RWPE1 (cell line): ENCODE data around the gene PEAR1.

ENCODE experiments used
- CTCF ChIA-PET: fragments of 350-600 bp; sonication (Branson Sonifier 250); formaldehyde crosslinking; extraction: SDS; loops from one replicate; lab custom pipeline; 2021; lab: Yijun Ruan, JAX
- POLR2A ChIA-PET: fragments of 400-600 bp; formaldehyde crosslinking; extraction: SDS; loops from one replicate; lab custom pipeline; 2020; ENCODE audit warnings: antibody characterized with exemption; ENCODE audit not compliant: low non-redundant PET; lab: Yijun Ruan, JAX
- DNase-seq: peaks from one replicate; pipeline ENCODE4 v3.0.0; 2012; ENCODE audit warnings: low spot score
- H3K27ac ChIP-seq: fragments of 450-650 bp; 2 replicates; pipeline ENCODE4 v1.5.1; 2017
- TF ChIP-seq, protein P1 (sequence below): fragments of 450-650 bp; conservative IDR thresholded peaks from 2 replicates; pipeline ENCODE4 v1.5.1; 2017; ENCODE audit warnings: low read depth, mild to moderate bottlenecking

PEAR1 gene

GRCh38 chr1:156938813-156939212 lies 45.3 kb downstream of the PEAR1 start:
- no peak for DNase-seq
- TF ChIP-seq, protein P1, sequence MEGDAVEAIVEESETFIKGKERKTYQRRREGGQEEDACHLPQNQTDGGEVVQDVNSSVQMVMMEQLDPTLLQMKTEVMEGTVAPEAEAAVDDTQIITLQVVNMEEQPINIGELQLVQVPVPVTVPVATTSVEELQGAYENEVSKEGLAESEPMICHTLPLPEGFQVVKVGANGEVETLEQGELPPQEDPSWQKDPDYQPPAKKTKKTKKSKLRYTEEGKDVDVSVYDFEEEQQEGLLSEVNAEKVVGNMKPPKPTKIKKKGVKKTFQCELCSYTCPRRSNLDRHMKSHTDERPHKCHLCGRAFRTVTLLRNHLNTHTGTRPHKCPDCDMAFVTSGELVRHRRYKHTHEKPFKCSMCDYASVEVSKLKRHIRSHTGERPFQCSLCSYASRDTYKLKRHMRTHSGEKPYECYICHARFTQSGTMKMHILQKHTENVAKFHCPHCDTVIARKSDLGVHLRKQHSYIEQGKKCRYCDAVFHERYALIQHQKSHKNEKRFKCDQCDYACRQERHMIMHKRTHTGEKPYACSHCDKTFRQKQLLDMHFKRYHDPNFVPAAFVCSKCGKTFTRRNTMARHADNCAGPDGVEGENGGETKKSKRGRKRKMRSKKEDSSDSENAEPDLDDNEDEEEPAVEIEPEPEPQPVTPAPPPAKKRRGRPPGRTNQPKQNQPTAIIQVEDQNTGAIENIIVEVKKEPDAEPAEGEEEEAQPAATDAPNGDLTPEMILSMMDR = no peak
- ChIA-PET POLR2A (no interaction called here), CTCF (no interaction called here)
- no peak overlapping the region for H3K27ac ChIP-seq

DNA sequence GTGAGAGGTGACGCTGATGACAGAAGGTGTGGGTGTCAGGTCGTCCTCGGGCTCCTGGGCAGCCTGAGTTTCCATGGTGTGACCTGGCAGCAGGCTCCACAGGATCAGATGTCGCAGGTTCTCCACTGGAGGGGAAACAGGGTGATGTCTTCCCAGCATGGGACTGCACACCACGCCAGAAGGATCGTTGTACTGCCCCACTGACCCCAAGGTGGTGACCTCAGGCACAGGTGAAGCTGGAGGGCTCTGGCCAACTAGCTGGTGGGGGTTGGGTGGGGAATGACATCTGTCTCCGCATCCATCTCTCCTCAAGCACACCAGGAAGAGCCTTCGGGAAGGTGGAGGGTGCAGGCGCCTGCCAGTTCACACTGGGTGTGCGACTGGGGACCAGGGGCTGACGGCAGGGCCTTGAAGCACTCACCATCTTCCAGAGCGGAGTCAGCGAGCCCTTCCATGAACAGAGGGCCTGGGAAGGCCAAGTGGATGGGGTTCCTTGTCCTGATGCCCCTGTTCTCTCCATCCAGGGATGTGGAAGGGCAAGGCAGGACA lies 46.3 kb downstream of the PEAR1 start:
- H3K27ac ChIP-seq = no peak overlapping the region
- TF ChIP-seq, protein P1 = no peak
- POLR2A ChIA-PET = no interaction called here
- DNase-seq = no peak
- CTCF ChIA-PET = interaction anchor here (0.5 kb wide), 1 partner anchor 23 kb away, joined by 7 read pairs; no protein-coding TSS in a partner anchor

- TF ChIP-seq, protein P1 = no peak
- ChIA-PET POLR2A (no interaction called here), CTCF (interaction anchor here (1.4 kb wide), 1 partner anchor 14 kb away, joined by 3 read pairs; no protein-coding TSS in a partner anchor)
Observed at GRCh38 chr1:156941675-156942074, 48.2 kb downstream of the PEAR1 start.

GRCh38 chr1:156942176-156942575 lies 48.7 kb downstream of the PEAR1 start:
- CTCF ChIA-PET = interaction anchor here (0.6 kb wide), 1 partner anchor 126 kb away, joined by 3 read pairs; no protein-coding TSS in a partner anchor
- no peak for DNase-seq
- POLR2A ChIA-PET = no interaction called here

More at GRCh38 chr1:156941675-156942074, 48.2 kb downstream of the PEAR1 start:
- no peak for DNase-seq
- no peak overlapping the region; the same call in 1 of the 2 replicates for H3K27ac ChIP-seq

DNA sequence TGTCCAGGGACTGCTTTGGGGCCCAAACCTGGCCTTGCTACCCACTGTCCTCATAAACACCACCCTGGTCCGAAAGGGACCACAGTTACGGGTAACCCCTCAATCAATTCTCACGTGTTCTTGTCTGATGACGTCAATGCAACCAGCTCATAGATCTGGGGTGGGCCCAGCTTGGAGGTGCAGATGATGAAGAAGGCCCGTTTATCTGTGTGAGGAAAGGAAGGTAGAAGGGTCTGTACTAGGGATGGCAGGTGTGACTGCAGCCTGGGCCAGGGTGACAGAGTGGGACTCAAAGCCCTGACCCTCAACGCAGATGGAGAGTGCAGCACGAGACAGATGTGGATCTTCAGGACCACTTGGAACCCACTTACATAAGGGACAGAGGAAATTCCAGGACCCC lies 49.1 kb downstream of the PEAR1 start:
- CTCF ChIA-PET = interaction anchor here (0.6 kb wide), 1 partner anchor 127 kb away, joined by 3 read pairs; no protein-coding TSS in a partner anchor
- no peak overlapping the region for H3K27ac ChIP-seq
- no peak for DNase-seq
- POLR2A ChIA-PET = no interaction called here
- TF ChIP-seq, protein P1 = no peak

More at GRCh38 chr1:156942176-156942575, 48.7 kb downstream of the PEAR1 start:
- TF ChIP-seq, protein P1 = no peak
- no peak overlapping the region for H3K27ac ChIP-seq

DNA sequence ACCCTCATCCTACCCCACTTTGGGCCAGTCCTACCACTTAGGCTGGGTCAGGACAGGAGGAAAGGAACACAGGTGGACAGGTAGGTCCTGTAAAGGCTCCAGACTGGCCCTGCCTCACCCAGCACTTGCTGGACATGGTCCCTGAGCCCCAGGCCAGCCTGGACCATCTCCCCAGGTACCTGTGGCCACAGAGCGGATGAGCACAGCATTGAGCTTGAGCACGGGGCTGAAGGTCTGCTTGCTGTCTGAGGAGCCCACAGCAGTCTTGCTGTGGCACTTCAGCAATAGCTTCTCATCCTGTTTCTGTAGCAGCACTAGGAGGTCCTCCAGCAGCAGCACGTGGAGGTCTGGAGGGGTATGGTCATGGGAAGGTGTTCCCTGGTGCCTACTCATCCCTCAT lies 50.2 kb downstream of the PEAR1 start:
- POLR2A ChIA-PET = no interaction called here
- TF ChIP-seq, protein P1 = no peak
- CTCF ChIA-PET = no interaction called here
- H3K27ac ChIP-seq = no peak overlapping the region
- no peak for DNase-seq
